Right lobe of liver (tissue), 4 donors: ENCODE results near the gene ALAD.

Experiments
- POLR2A ChIP-seq: fragments of 450-650 bp; IDR thresholded peaks from one replicate; pipeline ENCODE4 v1.6.1; 2017; ENCODE audit warnings: antibody characterized with exemption, mild to moderate bottlenecking
- TF ChIP-seq, protein P1 (sequence below), 4 donors: fragments of 200-600 bp in 3 of 4; fragments of 450-650 bp in 1 of 4; IDR thresholded peaks; one replicate each; pipeline versions ENCODE4 v1.5.1 to v1.8.0; 2016 to 2022; ENCODE audit warnings: antibody characterized with exemption in 4 of 4, mild to moderate bottlenecking in 2 of 4
- donor health status: DM: no; HTN: no; CAD: no.
- donor health status: DM: no; HTN: no; CAD: no.
- donor health status: DM: no; HTN: yes; CAD: no.

DNA sequence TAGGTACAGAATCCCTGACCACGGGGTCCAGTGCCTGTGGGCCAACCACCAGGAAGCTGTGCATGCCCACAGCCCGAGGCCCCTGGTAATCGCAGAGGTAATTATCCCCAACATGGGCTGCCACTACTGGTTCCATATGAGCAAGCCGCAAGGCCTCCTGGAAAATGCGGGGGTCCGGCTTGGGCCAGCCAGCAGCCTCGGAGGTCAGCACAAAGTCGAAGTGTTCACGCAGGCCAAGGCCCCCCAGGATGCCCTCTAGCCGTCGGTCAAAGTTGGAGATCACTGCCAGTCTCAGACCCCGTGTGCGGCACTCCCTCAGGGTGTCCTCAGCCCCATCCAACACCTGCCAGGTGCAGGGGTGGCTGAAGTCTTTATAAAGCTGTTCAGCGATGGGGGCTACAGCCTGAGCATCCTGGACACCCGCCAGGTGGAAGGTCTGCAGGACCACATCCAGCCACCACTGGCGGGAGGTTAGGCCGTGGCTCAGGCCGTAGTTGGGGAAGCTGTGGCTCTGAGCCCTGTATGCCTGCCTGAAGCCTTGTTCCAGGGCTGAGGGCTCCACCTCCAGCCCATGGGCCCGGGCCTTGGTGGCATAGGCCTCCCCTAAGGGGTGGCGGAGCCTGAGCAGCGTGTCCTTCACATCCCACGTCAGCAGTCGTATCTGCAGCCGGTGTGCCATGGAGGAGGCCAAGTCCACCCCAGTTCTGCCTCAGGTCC, 27.2 kb downstream of the ALAD start:
- TF ChIP-seq, protein P1, sequence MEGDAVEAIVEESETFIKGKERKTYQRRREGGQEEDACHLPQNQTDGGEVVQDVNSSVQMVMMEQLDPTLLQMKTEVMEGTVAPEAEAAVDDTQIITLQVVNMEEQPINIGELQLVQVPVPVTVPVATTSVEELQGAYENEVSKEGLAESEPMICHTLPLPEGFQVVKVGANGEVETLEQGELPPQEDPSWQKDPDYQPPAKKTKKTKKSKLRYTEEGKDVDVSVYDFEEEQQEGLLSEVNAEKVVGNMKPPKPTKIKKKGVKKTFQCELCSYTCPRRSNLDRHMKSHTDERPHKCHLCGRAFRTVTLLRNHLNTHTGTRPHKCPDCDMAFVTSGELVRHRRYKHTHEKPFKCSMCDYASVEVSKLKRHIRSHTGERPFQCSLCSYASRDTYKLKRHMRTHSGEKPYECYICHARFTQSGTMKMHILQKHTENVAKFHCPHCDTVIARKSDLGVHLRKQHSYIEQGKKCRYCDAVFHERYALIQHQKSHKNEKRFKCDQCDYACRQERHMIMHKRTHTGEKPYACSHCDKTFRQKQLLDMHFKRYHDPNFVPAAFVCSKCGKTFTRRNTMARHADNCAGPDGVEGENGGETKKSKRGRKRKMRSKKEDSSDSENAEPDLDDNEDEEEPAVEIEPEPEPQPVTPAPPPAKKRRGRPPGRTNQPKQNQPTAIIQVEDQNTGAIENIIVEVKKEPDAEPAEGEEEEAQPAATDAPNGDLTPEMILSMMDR (IDR thresholded peaks at IDR 0.05): no peak
- TF ChIP-seq POLR2A: no peak
